HG03442 (cell line): ENCODE results near the gene FAM120A.
A peak's percentile ranks its signal among the peaks of the same experiment; 100 is the strongest.

ENCODE experiments used
- ATAC-seq: cut with Tn5 transposase; IDR thresholded peaks from one replicate; pipeline ENCODE4 v1.9.1; 2021; ENCODE audit warnings: mild to moderate bottlenecking, moderate library complexity; ENCODE audit not compliant: unreplicated experiment

Gene FAM120A

DNA sequence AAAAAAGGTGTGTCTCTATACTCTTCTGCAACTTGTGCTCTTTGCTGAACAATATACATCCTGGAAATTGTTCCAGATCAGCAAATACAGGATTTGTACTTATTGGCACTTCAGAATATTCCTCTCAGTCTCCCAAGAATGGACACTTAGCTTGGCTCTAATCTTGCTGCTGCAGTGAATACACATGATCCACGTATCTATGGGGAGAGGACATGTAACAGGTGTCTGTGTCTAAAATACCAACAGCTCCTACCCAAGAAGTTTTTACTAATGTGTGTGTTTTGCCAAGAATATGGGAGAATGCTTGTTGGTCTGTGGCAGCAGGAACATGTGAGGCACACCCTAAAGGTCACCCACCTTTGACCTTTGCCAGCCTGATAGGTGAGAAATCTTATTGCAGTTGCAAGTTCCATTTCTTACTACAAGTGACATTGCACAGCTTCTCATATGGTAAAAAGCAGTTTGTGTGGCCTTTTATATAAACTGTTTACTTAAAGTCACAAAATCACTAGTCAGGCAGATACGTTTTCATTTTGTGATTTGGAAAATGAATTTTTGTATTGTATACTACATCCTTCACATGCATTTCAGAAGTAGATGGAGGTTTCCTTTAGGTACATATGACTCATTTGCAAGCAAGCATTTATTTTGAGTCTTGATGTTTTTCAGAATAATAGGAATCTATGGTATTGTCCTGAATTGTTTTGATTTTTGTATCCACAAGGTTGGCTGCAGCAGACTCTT lies 160.7 kb downstream of the FAM120A start:
- ATAC-seq, result no peak

DNA sequence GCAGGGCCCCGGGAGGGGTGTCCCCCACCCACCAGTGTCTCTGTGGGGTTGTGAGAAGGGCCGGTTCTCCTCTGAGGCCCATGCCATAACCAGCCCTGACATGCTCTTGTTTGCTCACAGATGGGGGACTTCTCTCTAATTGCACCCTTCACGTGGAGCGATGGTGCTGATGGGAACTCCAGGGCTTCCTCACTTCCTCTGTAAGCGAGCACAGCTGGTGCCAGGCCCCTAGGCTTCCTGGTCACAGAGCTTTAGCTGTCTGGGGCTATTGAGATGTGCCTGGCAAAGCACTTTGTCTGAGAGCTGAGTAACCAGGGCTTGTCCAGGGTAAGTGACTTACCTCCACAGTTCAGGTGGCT lies 161.3 kb downstream of the FAM120A start:
- peak; percentile 87 for ATAC-seq

DNA sequence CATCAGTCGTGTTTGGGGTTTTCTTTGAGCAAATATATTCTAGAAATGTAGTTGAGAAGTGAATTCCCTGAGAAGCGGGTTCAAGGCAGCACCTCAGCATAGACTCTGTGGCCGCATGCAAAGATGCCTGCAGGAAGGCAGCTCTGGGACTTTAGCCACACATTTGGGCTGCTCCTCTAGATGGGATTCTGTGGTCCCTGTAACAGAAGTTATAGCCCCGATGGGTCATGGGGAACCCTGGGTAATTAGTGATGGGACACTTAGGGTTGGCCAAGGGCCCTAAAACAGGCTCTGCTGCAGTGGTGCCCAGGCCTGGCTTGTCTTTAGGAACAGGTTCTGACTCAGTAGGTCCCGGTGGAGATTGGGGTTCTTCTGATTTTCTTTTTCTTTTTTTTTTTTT lies 161.7 kb downstream of the FAM120A start:
- no peak for ATAC-seq

DNA sequence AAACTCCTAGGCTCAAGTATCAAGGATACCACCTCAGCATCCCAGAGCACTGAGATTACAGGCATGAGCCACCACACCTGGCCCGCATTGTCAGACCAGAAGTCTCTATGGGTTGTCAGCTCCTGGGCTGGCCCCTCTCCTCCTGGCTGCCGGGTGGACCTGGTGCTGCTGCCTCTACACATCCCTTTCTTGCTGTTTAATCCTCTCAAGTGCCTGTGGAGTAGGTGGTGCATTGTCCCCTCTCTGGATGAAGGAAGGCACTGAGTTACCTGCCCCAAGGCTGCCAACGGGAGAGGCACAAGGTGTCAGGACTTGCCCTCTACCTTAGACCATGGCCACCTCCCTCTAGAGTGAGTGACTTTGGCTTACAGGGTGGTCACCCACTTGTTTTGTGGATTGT lies 162.3 kb downstream of the FAM120A start:
- no peak for ATAC-seq

DNA sequence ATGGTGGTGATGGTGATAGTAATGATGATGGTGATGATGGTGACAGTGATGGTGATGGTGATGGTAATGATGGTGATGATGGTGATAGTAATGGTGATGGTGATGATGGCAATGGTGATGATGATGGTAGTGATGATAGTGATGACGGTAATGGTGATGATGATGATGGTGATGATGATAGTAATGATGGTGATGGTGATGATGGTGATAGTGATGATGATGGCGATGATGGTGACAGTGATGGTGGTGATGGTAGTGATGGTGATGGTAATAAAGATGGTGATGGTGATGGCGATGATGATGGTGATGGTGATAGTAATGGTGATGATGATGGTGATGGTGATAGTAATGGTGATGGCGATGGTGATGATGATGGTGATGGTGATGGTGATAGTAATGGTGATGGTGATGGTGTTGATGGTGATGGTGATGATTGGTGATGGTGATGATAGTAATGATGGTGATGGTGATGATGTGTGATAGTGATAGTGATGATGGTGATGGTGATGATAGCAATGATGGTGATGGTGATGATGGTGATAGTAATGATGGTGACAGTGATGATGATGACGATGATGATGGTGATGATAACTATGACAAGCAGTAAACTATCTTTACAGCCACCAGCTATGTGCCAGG lies 163.5 kb downstream of the FAM120A start:
- no peak for ATAC-seq
